ENCODE results near the gene CLP1. TPM values are rescaled to one million over a fixed set of nuclear protein-coding genes. Genes with fewer than 3 reads are reported as not detected.
A peak's percentile ranks its signal among the peaks of the same experiment; 100 is the strongest.

Gene CLP1
- polyA plus RNA-seq, 1 donor (not counting 4 experiments of a cell fraction or from before 2014, with no cell fraction given), result 25.0 TPM

GRCh38 chr11:57668434-57668782 lies 10.8 kb downstream of the CLP1 start:
- peaks cover 19% of the 10 kb centered on the region for H3K4me1 ChIP-seq (ENCODE audit: control insufficient read depth, extremely low read depth, insufficient read depth, low read length)
- H3K4me3 ChIP-seq (ENCODE audit: control insufficient read depth in 2 of 3, extremely low read depth in 1 of 3, insufficient read depth in 2 of 3, low read depth in 1 of 3, low read length in 3 of 3), result peak overlapping the region; percentile 96 to 98 (median 98)
- H4K20me1 ChIP-seq (ENCODE audit: control insufficient read depth, extremely low read depth, insufficient read depth, low read length), result no peaks in the 10 kb centered on the region
- no peaks in the 10 kb centered on the region for H3K27me3 ChIP-seq (ENCODE audit: control insufficient read depth, extremely low read depth, insufficient read depth, low read length)
- TF ChIP-seq EZH2 (IDR thresholded peaks at IDR 0.05; ENCODE audit: low read length), result no peak
- no peak for TF ChIP-seq CTCF (optimal IDR thresholded peaks at IDR 0.05 in 1 of 3, IDR thresholded peaks at IDR 0.05 in 1 of 3, conservative IDR thresholded peaks at IDR 0.05 in 1 of 3; ENCODE audit: extremely low read depth in 1 of 3, insufficient read depth in 2 of 3, low read length in 3 of 3)
- H3K79me2 ChIP-seq (ENCODE audit: control insufficient read depth, insufficient read depth, low read length), result peaks cover 51% of the 10 kb centered on the region
- H2AFZ ChIP-seq (ENCODE audit: control insufficient read depth, low read length), result peak overlapping the region; percentile 84
- dilution Hi-C loops (cut with MboI; ENCODE audit: extremely low pct_ligation_motif_present, low sequenced_read_pairs), result no loop called here
- no peaks in the 10 kb centered on the region for H3K9me3 ChIP-seq (ENCODE audit: control insufficient read depth, low read depth, low read length)
- H3K9me1 ChIP-seq (ENCODE audit: control insufficient read depth, extremely low read depth, insufficient read depth, low read length), result no peaks in the 10 kb centered on the region
- FAIRE-seq (no peak), DNase-seq (ENCODE audit: low read depth, low spot score) (no peak)
- peak overlapping the region; percentile 86 for H3K4me2 ChIP-seq (ENCODE audit: control insufficient read depth, extremely low read depth, insufficient read depth, low read depth, low read length)
- peaks cover 7 to 14% of the 10 kb centered on the region in 2 experiments for H3K36me3 ChIP-seq (ENCODE audit: control insufficient read depth in 2 of 2, extremely low read depth in 1 of 2, insufficient read depth in 2 of 2, low read length in 2 of 2)
- H3K9ac ChIP-seq (ENCODE audit: control insufficient read depth, extremely low read depth, insufficient read depth, low read length), result peak overlapping the region; percentile 98
- H3K27ac ChIP-seq (ENCODE audit: control insufficient read depth, insufficient read depth, low read length), result peak overlapping the region; percentile 99

- Histone ChIP-seq H3K27me3 (ENCODE audit: control insufficient read depth, extremely low read depth, insufficient read depth, low read length) (no peaks in the 10 kb centered on the region), H2AFZ (ENCODE audit: control insufficient read depth, low read length) (no peak overlapping the region), H3K4me1 (ENCODE audit: control insufficient read depth, extremely low read depth, insufficient read depth, low read length) (peaks cover 16% of the 10 kb centered on the region), H3K9me1 (ENCODE audit: control insufficient read depth, extremely low read depth, insufficient read depth, low read length) (no peaks in the 10 kb centered on the region), H3K36me3 (ENCODE audit: control insufficient read depth in 2 of 2, extremely low read depth in 1 of 2, insufficient read depth in 2 of 2, low read length in 2 of 2) (peaks cover 16 to 27% of the 10 kb centered on the region in 2 experiments), H3K9me3 (ENCODE audit: control insufficient read depth, low read depth, low read length) (no peaks in the 10 kb centered on the region), H3K4me2 (ENCODE audit: control insufficient read depth, extremely low read depth, insufficient read depth, low read depth, low read length) (no peak overlapping the region), H3K9ac (ENCODE audit: control insufficient read depth, extremely low read depth, insufficient read depth, low read length) (no peak overlapping the region), H3K4me3 (ENCODE audit: control insufficient read depth in 2 of 3, extremely low read depth in 1 of 3, insufficient read depth in 2 of 3, low read depth in 1 of 3, low read length in 3 of 3) (no peak overlapping the region), H3K27ac (ENCODE audit: control insufficient read depth, insufficient read depth, low read length) (no peak overlapping the region), H3K79me2 (ENCODE audit: control insufficient read depth, insufficient read depth, low read length) (peaks cover 88% of the 10 kb centered on the region), H4K20me1 (ENCODE audit: control insufficient read depth, extremely low read depth, insufficient read depth, low read length) (no peaks in the 10 kb centered on the region)
- DNase-seq (ENCODE audit: low read depth, low spot score) (no peak), FAIRE-seq (no peak)
- no peak for TF ChIP-seq EZH2 (IDR thresholded peaks at IDR 0.05; ENCODE audit: low read length)
- TF ChIP-seq CTCF (optimal IDR thresholded peaks at IDR 0.05 in 1 of 3, IDR thresholded peaks at IDR 0.05 in 1 of 3, conservative IDR thresholded peaks at IDR 0.05 in 1 of 3; ENCODE audit: extremely low read depth in 1 of 3, insufficient read depth in 2 of 3, low read length in 3 of 3), result no peak
- dilution Hi-C loops (cut with MboI; ENCODE audit: extremely low pct_ligation_motif_present, low sequenced_read_pairs), result no loop called here
Measured at GRCh38 chr11:57674251-57674650, 16.7 kb downstream of the CLP1 start.
